Psoas muscle (tissue), 8 donors: ENCODE data around the gene CPT1C. TPM values are rescaled to one million over a fixed set of nuclear protein-coding genes. Genes with fewer than 3 reads are reported as not detected.

Experiments used
- ATAC-seq, 4 donors: fragments of 200-7000 bp; cut with Tn5 transposase; one replicate each; pipeline ENCODE4 v1.9.1; 2020; ENCODE audit warnings: moderate library complexity in 3 of 4, mild to moderate bottlenecking in 2 of 4
- DNase-seq, 2 donors: peaks; one replicate each; pipeline ENCODE4 v3.0.0-alpha.2; 2020
- H3K27ac ChIP-seq: fragments of 200-600 bp; one replicate; pipeline ENCODE4 v1.8.0; 2022
- H3K27me3 ChIP-seq, 3 donors: fragments of 200-600 bp in 1 of 3; one replicate each; pipeline versions ENCODE4 v1.6.1 to v1.8.0; 2013 to 2022; ENCODE audit warnings: low read length in 2 of 3, mild to moderate bottlenecking in 2 of 3, moderate library complexity in 1 of 3; ENCODE audit not compliant: insufficient read depth in 3 of 3
- H3K36me3 ChIP-seq, 2 donors: fragments of 200-600 bp in 1 of 2; one replicate each; pipeline versions ENCODE4 v1.6.1 to v1.8.0; 2013 to 2022; ENCODE audit warnings: low read depth in 1 of 2, mild to moderate bottlenecking in 1 of 2, moderate library complexity in 1 of 2; ENCODE audit not compliant: insufficient read depth in 1 of 2
- H3K4me1 ChIP-seq: fragments of 200-600 bp; one replicate; pipeline ENCODE4 v1.8.0; 2022
- H3K4me3 ChIP-seq: fragments of 200-600 bp; one replicate; pipeline ENCODE4 v1.8.0; 2022; ENCODE audit warnings: mild to moderate bottlenecking
- H3K9me3 ChIP-seq: fragments of 200-600 bp; one replicate; pipeline ENCODE4 v1.8.0; 2022
- CTCF ChIP-seq: fragments of 200-600 bp; IDR thresholded peaks from one replicate; pipeline ENCODE4 v1.8.0; 2022; ENCODE audit warnings: antibody characterized with exemption
- WGBS, 3 donors: extraction: QIAGEN DNeasy Blood & Tissue Kit; methylation state at CpG; one replicate each; pipeline versions ENCODE4 v1.1.6 to v1.1.7; 2013; 5-methylcytosine and 5-hydroxymethylcytosine counted together
- intact Hi-C, 2 donors: fragments of 100-400 bp; cut with DNase I; formaldehyde crosslinking; loops; one replicate each; pipeline versions ENCODE4 v1.11.0 to v1.14.2; 2022
- polyA plus RNA-seq, 3 donors: library from polyadenylated mRNA; stranded (reverse); fragments of 200-250 nt; gene quantifications; one replicate each; pipeline ENCODE4 v1.2.3, GENCODE V29; 2013
- total RNA-seq, 4 donors: library from RNA; stranded (reverse); fragmentation: NEBNext Ultra II Directional in 2 of 4; extraction: Animal tissue kit (Norgen Biotek cat#: 25700) in 2 of 4; gene quantifications; one replicate each; pipeline versions ENCODE4 v1.2.1 to v1.2.4, GENCODE V29; 2021 to 2023
- donor health status: healthy with polysubstance abuse.
- donor health status: DM: no; HTN: no; CAD: no; lungs with moderate emphysema.
- donor health status: Bipolar disorder and iron deficiency.
- donor health status: healthy.
- donor health status: DM: yes; HTN: yes; CAD: no.
- donor health status: DM: no; HTN: no; CAD: no.
- donor health status: DM: no; HTN: no; CAD: no.
- donor health status: DM: yes; HTN: yes; CAD: no.

Gene CPT1C
- total and polyA plus RNA-seq, 7 donors, result 0.34 to 1.2 (median 0.79) TPM

DNA sequence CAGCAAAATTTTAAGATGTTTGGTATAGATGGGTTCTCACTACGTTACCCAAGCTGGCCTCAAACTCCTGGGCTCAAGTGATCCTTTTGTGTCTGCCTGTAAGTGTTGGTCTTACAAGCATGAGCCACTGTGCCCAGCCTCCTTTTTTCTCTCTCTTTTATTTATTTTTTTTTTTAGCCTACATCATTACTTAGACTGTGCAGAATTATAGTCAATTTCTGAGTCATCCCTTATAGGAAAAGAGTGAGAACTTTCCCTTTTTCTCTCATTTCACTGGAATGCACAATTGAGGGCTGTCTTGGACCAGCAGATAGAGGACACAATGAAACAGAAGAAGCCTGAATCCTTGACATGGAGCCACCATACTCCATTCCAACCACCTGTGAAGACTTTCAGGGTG, 58.9 kb downstream of the CPT1C start:
- TF ChIP-seq CTCF, result no peak
- ATAC-seq (no peak), DNase-seq (no peak)
- Histone ChIP-seq H3K9me3 (no peaks in the 10 kb centered on the region), H3K4me1 (no peaks in the 10 kb centered on the region), H3K36me3 (no peaks in the 10 kb centered on the region), H3K27me3 (no peaks in the 10 kb centered on the region), H3K4me3 (no peak overlapping the region), H3K27ac (no peak overlapping the region)
- intact Hi-C loops, result no loop called here
- WGBS, 3 donors, result 32 to 84% (median 57%) methylated on average over 1 of the region's 1 CpG

DNA sequence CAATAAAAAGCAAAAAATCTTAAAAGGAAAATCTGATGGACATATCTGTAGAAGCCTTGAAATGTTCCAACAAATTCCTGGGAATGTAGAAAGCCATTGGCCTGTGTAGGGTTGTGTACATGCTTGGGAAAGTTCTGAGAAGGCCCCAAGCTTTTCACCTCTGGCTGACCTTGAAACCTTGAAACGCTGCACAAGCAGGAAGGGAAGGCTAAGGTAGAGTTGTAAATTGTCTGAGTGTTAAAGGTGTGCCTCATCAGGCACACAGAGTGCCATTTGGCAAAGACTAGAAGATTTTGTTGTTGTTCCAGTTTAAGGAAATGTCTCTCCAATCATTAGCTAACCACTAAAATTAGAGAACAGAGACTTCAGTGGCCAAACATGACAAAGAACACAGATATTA, 61.8 kb downstream of the CPT1C start:
- no peaks in the 10 kb centered on the region for H3K36me3 ChIP-seq
- H3K4me1 ChIP-seq, result no peaks in the 10 kb centered on the region
- H3K27me3 ChIP-seq, result no peaks in the 10 kb centered on the region
- no peak for ATAC-seq
- no peak overlapping the region for H3K27ac ChIP-seq
- H3K4me3 ChIP-seq, result no peak overlapping the region
- intact Hi-C loops, result no loop called here
- no peaks in the 10 kb centered on the region for H3K9me3 ChIP-seq
- TF ChIP-seq CTCF, result no peak
- no peak for DNase-seq
- 43 to 67% (median 61%) methylated on average over 1 of the region's 1 CpG for WGBS, 3 donors

GRCh38 chr19:49755956-49756355, 65.0 kb downstream of the CPT1C start:
- TF ChIP-seq CTCF, result no peak
- H3K27ac ChIP-seq, result no peak overlapping the region
- H3K27me3 ChIP-seq, result no peaks in the 10 kb centered on the region
- H3K4me3 ChIP-seq, result no peak overlapping the region
- no peak for DNase-seq
- H3K36me3 ChIP-seq, result no peaks in the 10 kb centered on the region
- no peaks in the 10 kb centered on the region for H3K4me1 ChIP-seq
- H3K9me3 ChIP-seq, result no peaks in the 10 kb centered on the region
- no peak for ATAC-seq
- intact Hi-C loops, result no loop called here
- WGBS, 3 donors, result 83 to 86% (median 85%) methylated on average over 3 of the region's 3 CpGs

- Histone ChIP-seq H3K4me3 (no peak overlapping the region), H3K9me3 (no peaks in the 10 kb centered on the region), H3K36me3 (no peaks in the 10 kb centered on the region), H3K27me3 (no peaks in the 10 kb centered on the region), H3K27ac (no peak overlapping the region), H3K4me1 (no peaks in the 10 kb centered on the region)
- no peak for TF ChIP-seq CTCF
- ATAC-seq (no peak), DNase-seq (no peak)
- intact Hi-C loops, result no loop called here
- whole genome bisulfite sequencing, 3 donors, result 29 to 39% (median 38%) methylated on average over 7 of the region's 7 CpGs
These were observed 67.4 kb downstream of the CPT1C start for GRCh38 chr19:49758292-49758691.

DNA sequence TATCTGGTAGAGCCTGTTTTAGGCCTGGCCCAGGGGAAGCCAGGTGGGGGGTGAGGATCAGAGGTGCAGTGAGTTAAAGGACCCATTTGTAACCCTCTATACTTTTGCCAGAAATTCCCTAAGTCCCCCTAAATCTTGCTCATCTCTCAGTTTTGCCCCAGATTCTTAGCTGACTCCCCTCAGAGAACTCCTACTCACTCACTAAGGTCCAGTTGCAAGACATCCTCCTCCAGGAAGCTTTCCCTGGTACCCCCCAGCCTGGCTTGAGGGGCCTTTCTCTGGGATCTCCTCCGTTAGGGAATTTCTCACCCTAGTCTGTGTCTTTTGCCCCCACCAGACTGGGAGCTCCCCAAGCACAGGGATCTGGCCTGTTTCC, 70.3 kb downstream of the CPT1C start:
- H3K4me3 ChIP-seq, result no peak overlapping the region
- intact Hi-C loops, result loop anchor here in 1 of 2 donors (5.0 kb wide), 1 partner anchor 79 kb away; no protein-coding TSS in a partner anchor
- H3K4me1 ChIP-seq, result no peaks in the 10 kb centered on the region
- ATAC-seq (no peak), DNase-seq (no peak)
- no peak overlapping the region for H3K27ac ChIP-seq
- no peak for TF ChIP-seq CTCF
- no peaks in the 10 kb centered on the region for H3K9me3 ChIP-seq
- 78 to 88% (median 81%) methylated on average over 1 of the region's 1 CpG for WGBS, 3 donors
- no peaks in the 10 kb centered on the region for H3K27me3 ChIP-seq
- H3K36me3 ChIP-seq, result no peaks in the 10 kb centered on the region
